ENCODE results near the gene OPN1MW.
"Not testable (repeated sequence)": the region's sequence is repeated elsewhere in the genome, so short reads cannot be mapped to it uniquely, and the experiment has no call there.

- TF ChIP-seq CTCF, POLR2A (IDR thresholded peaks at IDR 0.05): not testable (repeated sequence)
Observed at GRCh38 chrX:154219456-154219855, 37.1 kb downstream of the OPN1MW start, which contains the start of gene OPN1MW2.
